Hepatocyte (in vitro differentiated cells): ENCODE results near the gene NLRP14.

Experiments used
- EZH2 ChIP-seq: fragments of 200-600 bp; sonication (generic); IDR thresholded peaks from 2 replicates; pipeline ENCODE4 v1.6.1; 2016; ENCODE audit warnings: antibody characterized with exemption, mild to moderate bottlenecking, borderline replicate concordance
- TF ChIP-seq, protein P1 (sequence below): fragments of 200-600 bp; sonication (generic); IDR thresholded peaks from 2 replicates; pipeline ENCODE4 v1.5.1; 2016; ENCODE audit warnings: antibody characterized with exemption, mild to moderate bottlenecking; ENCODE audit not compliant: poor library complexity

DNA sequence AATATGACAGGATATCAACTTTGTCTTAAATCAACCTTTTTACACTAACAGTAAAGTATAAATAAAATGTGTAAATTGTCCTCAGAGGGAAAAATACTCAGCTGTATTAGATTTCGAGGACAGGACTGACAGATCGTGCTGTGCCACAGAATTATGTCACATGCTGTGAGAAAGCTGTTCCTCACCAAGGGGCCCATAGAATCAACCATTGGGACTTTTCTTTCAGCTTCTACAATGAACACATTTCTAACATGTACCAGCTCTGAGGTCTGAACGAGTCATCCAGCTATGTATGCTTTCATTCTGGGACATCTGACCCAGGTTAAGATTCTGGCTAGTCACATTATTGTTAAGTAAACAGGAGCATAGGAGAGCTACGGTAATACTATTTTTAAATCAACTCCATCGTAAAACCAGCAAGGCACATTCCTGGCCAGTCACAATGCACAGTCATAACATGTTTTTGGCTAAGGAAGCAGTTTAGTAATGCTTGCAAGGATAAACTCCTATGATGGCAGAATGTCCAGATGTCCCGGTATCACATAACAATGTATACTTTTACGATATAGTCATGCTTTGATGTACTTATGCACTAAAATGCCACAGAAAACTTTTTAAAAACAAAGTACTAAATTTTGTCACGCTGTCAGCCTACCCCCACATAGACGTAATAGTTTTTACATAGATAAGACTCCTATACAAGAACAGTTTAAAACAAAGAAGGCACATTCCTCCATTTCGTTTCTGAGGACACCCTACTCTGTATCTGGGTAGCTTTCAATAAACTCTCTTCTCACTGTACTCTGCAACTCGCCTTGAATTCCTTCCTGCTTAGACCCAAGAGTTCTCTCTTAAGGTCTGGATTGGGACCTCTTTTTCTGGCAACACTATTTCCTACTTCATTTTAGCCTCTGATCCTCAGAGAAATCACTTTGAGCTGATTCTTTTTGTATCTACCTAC, 27.5 kb upstream of the NLRP14 start:
- TF ChIP-seq, protein P1, sequence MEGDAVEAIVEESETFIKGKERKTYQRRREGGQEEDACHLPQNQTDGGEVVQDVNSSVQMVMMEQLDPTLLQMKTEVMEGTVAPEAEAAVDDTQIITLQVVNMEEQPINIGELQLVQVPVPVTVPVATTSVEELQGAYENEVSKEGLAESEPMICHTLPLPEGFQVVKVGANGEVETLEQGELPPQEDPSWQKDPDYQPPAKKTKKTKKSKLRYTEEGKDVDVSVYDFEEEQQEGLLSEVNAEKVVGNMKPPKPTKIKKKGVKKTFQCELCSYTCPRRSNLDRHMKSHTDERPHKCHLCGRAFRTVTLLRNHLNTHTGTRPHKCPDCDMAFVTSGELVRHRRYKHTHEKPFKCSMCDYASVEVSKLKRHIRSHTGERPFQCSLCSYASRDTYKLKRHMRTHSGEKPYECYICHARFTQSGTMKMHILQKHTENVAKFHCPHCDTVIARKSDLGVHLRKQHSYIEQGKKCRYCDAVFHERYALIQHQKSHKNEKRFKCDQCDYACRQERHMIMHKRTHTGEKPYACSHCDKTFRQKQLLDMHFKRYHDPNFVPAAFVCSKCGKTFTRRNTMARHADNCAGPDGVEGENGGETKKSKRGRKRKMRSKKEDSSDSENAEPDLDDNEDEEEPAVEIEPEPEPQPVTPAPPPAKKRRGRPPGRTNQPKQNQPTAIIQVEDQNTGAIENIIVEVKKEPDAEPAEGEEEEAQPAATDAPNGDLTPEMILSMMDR: no peak
- no peak for TF ChIP-seq EZH2
